PFSK-1 (cell line): Measurements from ENCODE around the gene ELP5.

ENCODE experiments used
- FOXP2 ChIP-seq: optimal IDR thresholded peaks from 2 replicates; pipeline ENCODE3; 2011; ENCODE audit warnings: borderline replicate concordance, control low read depth, inconsistent platforms; ENCODE audit not compliant: insufficient read depth; ENCODE audit errors: extremely low read length, extremely low read depth
- POLR2AphosphoS5 ChIP-seq: IDR thresholded peaks from 2 replicates; pipeline ENCODE4 v1.6.1; 2012; ENCODE audit warnings: low read depth, mild to moderate bottlenecking, control low read depth, low read length, moderate library complexity
- REST ChIP-seq, 2 experiments: IDR thresholded peaks; 2 replicates each; pipeline versions ENCODE4 v1.6.1 to v1.8.0; 2011 to 2012; ENCODE audit warnings: low read depth in 2 of 2, low read length in 2 of 2, control low read depth in 1 of 2, inconsistent platforms in 1 of 2, mild to moderate bottlenecking in 1 of 2, moderate library complexity in 1 of 2; ENCODE audit not compliant: insufficient read depth in 1 of 2
- SIN3A ChIP-seq: IDR thresholded peaks from 2 replicates; pipeline ENCODE4 v1.6.1; 2012; ENCODE audit warnings: mild to moderate bottlenecking, low read length, moderate library complexity, borderline replicate concordance; ENCODE audit not compliant: insufficient read depth
- TAF1 ChIP-seq: IDR thresholded peaks from 2 replicates; pipeline ENCODE4 v1.6.1; 2012; ENCODE audit warnings: low read length, control low read depth, borderline replicate concordance; ENCODE audit not compliant: insufficient read depth

ELP5 gene

GRCh38 chr17:7261379-7262191, 9.6 kb downstream of the ELP5 start:
- TF ChIP-seq REST (IDR thresholded peaks at IDR 0.05; ENCODE audit: insufficient read depth in 1 of 2, low read depth in 2 of 2, low read length in 2 of 2) (no peak), SIN3A (no peak)

- TF ChIP-seq SIN3A (no peak), POLR2AphosphoS5 (no peak), FOXP2 (no peak), TAF1 (no peak), REST (IDR thresholded peaks at IDR 0.05; ENCODE audit: insufficient read depth in 1 of 2, low read depth in 2 of 2, low read length in 2 of 2) (no peak)
Observed at GRCh38 chr17:7262192-7262934, 10.3 kb downstream of the ELP5 start, which contains the start of gene CLDN7. TSS of gene CLDN7 (minus strand) at chr17:7262478. CDS start at chr17:7262043, 435 bp downstream.

GRCh38 chr17:7262935-7263800, 11.2 kb downstream of the ELP5 start:
- 0 out of 2 replicates have a peak, but pooled peaks have one; percentile 60 for TF ChIP-seq SIN3A
- TF ChIP-seq REST (IDR thresholded peaks at IDR 0.05; ENCODE audit: insufficient read depth in 1 of 2, low read depth in 2 of 2, low read length in 2 of 2): no peak
- peak; percentile 12 for TF ChIP-seq FOXP2
- no peak; the same call in 1 of the 2 replicates for TF ChIP-seq POLR2AphosphoS5
- peak; percentile 44; the same call in 1 of the 2 replicates for TF ChIP-seq TAF1

- TF ChIP-seq FOXP2: peak; percentile 3
- TF ChIP-seq POLR2AphosphoS5: no peak
Observed at GRCh38 chr17:7263801-7264078, 11.7 kb downstream of the ELP5 start.

- TF ChIP-seq SIN3A (no peak), REST (IDR thresholded peaks at IDR 0.05; ENCODE audit: insufficient read depth in 1 of 2, low read depth in 2 of 2, low read length in 2 of 2) (no peak), POLR2AphosphoS5 (no peak), FOXP2 (no peak), TAF1 (no peak)
Observed at GRCh38 chr17:7266784-7267183, 14.8 kb downstream of the ELP5 start.
